NCI-H345 treated with DMSO at 0.1 percent for 48 hours (cell line): ENCODE results near the gene CFAP410.

ENCODE experiments used
- DNase-seq: peaks from one replicate; lab custom pipeline; 2025; ENCODE audit not compliant: unreplicated experiment; lab: John Stamatoyannopoulos, UW

The CFAP410 gene

DNA sequence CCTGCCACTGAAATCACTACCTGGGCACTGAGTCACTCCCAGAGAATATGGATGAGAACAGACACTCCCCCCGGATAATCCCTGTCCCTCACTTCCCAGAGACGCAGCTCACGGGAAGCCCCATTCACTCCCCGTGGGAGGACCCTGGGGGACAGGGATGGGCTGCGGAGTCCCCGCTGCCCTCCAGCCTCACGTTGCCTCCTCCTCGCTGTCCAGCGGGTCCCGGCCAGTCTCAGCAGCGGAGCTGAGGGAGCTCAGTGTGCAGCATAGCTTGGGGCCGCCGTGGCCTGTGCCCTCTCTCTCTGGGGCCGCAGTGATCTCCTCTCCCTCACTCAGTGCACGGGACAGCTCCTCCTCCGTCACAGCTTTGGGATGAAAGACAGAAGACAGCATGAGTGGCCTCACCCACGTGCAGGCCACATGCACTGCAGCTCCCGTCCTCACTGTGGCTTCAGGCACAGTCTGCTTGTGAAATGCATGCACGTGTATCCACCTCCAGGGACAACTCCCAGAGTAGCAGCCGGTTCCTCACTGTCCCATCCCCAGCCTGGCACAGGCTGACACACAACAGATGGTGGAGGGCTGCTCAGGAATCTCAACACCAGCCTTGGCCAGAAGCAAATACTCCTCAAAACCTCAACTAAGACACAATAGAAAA lies 7.4 kb downstream of the CFAP410 start:
- DNase-seq: no peak

DNA sequence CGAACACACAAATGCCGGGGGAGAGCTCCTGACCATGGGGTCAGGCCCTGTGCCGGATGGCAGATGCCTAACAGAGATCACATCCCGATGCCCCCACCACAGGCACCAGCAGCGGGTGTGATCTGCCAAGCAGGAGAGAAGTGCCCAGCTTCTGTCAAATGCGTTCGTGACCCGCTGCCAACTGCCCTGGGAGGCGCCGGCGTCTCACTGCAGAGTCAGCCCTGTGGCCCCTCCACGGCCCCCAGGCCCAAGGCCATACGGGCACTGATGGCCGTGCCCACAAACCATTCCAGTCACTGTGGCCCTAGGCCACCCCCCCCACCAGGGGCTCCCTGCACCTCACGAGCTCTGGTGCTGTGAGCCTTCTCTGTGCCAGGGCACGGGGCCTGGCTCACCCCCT lies 8.0 kb downstream of the CFAP410 start:
- no peak for DNase-seq

DNA sequence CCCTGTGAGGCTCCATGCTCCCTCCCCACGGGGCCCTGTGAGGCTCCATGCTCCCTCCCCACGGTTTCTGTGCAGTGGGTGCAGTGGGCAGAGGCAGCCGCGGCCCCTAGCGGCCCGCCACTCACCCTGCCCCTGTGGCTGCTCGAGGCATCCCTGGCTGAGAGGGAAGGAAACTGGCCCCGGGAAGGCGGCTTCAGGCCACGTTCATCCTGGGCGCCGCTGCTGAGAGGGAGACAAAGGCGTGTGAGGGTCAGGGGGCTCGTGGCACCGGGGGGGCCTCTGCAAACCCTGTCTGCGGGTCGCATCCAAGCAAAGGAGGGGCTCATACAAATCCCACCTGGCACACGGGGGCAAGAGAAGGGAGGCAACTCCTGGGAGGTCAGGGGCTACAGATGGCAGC lies 8.5 kb downstream of the CFAP410 start:
- DNase-seq: no peak

DNA sequence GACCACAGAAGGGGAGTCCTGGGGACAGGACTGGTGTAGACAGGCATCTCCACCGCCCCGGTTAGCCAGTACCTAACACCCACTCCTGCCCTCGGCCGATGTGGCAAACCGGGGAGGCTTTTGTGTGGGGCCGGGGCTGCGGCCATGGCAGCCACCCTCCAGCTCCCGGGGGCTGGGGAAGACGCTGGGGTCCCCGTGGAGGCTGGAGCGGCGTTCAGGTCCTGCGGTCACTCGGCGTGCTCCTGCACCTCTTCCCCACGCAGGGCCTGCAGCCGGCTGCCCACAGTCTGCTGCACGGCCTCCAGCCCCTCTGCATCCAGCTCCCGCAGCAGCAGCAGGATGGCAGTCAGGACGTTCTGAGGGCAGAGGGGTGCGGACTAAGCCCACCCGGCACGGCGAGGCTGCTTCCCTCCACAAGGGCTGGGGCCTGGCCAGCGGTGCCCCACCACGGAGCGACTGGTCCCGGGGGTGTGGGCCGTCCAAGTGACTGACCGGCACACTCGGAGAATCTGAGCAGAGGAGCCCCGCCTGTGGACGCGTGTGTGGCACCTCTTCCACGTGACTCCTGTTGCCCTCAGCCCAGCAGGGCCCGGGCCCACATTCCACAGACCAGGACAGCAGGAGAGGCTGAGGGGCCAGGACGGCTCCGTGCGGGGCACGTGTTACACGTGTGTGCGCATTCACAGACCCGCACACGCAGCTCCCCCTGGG lies 9.1 kb downstream of the CFAP410 start:
- no peak for DNase-seq

DNA sequence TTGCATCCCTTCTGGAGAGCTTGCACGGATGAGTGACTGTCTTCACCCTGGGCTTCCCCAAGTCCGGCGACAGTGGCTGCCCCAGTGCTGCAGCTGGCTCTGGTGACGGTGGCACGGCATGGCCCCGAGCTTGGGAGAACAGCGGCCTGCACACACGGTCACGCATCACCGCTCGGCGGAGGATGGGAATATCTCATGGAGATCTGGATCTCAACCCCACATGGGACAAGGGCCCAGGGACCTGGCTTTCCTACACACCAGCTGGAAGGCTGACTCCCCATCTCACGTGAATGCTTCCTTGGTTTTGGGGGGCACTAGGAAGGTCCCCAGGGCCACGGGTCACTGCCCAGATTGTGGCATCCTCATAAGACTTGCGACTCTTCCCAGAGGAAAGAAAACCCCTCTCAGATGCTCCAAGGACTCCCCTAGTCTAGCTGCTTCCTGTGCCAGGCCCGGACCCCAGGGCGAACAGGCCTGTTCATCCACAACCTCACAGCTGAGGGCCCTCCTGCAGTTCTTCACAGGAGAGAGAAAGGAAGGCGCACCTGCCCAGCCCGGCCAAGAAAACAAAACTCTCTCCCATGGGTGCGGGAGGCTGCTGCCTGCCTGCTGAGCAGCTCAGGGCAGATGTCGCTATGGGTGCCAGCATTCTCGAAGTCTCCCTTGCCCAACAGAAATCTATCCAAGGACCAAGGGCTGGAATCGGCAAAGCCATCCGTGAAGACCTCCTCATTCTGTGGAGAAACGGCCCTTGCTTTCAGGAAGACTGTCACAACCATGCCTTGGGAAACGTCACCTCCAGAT lies 9.9 kb downstream of the CFAP410 start:
- peak; percentile 76 for DNase-seq

DNA sequence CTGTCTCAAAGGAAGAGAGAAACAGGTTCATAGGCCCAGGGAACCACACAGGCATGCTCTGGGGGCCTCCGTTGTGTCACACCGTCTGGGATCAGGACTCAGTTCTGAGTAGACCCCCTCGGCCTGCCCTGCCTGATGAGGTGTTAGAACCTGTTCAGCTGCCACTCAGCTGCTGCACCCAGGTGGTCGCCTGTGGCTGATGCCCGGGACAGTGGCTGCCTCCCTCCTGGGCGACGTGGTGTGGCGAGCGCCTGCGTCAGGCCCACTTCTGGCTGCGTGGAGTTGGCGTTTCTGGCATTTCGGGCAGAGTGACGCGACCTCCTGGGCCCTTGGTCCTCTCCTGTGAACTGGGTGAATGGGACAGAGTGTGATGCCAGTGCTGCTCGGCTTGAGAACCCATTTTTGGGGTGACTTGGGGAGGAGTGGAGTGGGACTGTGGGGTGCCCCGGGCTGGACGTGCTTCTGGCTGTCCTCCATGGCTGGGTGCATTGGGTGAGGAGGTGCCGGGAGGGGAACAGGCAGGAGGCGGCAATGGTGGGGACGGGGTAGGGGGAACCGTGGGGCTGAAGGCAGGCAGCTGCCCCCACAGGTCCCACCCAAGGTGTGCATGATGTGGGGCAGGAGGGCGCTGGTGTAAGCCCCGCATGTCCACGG lies 10.8 kb downstream of the CFAP410 start:
- DNase-seq: no peak

DNA sequence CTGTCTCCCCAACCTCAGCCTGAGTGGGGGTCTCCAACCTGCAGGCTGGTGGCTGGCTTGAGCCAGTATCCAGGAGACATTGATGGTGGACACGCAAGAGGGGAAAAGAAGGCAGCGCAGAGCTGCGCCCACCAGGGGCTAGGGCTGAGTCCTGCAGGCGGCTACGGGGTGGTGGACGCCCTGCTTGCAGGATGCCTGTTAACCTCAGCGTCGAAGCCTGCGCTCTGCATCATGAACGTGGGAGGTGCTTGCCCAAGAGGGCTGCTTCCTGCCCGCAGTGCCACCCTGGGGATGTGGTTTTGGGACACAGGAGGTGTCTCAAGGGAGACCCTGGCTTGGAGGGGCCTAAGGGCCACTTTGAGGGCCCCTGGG lies 11.6 kb downstream of the CFAP410 start:
- no peak for DNase-seq

DNA sequence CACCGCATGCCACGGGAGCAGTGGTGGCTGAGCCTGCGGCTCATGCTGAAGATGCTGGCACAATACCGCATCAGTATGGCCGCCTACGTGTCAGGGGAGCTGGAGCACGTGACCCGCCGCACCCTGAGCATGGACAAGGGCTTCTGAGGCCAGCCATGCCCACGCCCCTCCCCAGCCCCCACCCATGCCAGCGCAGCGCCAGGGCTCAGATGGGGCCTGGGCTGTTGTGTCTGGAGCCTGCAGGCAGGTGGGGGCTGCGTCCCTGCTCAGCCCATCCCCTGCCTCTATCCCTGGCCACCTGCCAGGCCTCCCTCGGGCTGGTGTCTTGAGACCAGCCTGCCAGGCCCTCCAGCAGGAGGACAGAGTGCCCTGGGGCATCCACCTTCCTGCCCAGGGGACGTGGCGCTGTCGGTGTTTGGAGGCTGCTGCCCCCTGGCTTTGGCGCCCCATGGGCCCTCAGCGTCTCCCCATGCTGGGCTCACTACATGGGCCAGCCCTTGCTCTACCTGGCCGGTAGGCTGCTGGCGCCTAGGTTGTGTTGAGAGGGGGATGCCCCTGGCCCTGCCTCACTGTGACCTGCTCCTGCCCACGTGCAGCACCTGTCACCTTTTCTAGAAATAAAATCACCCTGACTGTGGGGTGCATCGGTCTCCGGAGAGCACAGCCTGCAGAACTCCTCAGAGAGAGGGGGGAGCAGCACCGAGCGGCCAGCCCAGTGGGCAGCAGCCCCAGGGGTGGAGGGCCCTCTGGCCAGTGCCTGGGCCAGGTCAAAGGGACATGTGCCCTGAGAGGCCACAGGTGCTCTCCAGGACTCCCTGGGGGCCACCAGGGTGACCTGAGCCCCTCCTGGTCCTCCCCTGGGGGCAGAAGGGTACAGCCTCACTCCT lies 12.2 kb downstream of the CFAP410 start:
- no peak for DNase-seq

DNA sequence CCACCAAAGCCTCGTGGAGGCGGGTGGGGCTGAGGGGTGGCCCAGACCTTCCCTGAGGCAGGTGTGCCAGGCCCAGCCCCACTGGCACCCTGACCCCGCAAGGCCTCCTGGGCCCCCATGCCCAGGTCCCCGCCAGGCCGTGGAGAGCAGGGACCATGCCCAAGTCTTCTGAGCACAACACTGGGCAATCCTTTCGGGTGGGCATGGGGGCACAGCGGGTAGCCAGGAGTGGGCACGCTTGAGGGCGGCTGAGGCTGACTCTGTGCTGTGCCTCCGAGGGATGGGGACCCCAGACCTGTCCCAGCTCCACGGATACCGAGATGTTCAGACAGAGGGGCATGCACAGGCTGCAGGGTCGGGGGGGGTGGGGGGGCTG lies 12.9 kb downstream of the CFAP410 start:
- DNase-seq: no peak

DNA sequence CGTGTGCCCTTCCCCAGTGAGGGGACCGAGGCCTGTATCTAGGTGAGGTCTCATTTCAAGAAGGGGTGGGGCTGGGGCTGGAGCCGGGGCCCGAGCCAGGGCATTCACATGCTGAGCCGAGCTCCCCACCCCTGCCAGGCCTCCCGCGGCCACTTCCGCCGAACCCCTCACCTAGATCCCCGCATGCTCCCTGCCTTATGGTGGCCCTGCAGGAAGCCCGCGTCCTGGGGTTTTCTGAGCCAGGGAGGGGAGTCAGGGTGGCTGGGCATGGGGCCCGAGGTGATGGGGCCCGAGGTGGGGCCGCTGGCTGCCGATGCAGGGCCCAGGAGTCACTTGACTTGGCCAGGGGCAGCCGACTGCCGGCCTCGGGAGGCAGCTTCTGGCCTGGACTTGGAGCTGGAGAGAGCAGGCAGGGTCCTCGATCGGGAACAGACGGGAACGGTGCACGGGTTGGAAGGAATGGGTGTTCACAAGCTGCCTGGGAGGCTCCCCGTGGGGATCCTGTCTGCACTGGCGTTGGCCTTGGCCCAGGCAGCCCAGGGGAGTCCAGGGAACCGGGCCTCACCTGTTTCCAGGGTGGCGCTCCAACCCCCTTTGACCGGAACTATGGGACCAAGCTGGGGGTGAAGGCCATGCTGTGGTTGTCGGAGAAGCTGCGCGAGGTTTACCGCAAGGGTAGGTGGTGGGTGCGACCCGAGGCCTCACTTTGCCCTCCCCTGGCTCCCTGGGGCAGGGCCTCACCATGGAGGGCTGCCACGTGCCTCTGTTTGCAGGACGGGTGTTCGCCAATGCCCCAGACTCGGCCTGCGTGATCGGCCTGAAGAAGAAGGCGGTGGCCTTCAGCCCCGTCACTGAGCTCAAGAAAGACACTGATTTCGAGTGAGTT lies 13.6 kb downstream of the CFAP410 start:
- DNase-seq: no peak

DNA sequence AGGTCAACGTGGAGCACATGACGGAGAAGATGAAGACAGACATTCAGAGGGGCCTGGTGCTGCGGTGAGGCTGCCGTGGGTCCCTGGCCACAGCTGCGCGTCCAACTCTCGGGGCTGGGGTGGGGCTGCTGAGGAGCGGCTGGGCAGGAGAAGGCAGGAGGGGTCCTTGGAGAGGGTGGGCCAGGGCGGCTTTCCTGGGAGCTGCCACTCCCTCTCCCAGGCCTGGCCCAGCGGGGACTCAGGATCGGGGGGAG lies 14.4 kb downstream of the CFAP410 start:
- DNase-seq: no peak

DNA sequence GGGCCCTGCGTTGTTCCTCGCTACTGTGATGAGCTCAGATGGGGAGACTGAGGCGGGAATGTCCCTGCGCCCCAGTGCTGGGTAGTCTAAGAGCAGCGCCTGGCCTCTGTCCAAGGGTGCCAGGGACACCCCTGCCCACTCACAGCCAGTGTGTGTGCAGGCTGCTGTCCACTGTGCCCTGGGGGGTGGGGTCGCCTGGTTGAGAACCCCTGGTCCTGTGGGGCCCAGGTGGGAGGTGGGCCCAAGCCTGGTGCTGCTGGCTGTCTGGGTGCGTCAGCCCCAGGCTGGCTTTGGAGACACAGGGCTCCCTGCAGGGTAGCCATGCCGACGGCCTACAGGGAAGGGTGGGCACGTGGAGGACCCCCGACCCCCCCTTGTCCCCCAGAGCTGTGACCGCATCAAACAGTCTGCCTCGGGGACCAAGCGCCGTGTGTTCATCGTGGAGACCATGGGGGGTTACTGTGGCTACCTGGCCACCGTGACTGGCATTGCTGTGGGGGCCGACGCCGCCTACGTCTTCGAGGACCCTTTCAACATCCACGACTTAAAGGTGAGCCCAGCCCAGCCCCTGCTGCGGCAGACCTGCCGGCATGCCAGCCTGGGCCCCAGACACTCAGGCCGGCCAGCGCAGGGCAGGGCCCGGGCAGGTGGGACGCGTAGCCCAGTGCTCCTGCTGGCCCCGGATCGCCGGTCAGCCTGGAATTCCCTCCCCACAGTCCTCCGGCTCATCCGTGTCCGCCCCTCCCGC lies 14.9 kb downstream of the CFAP410 start:
- no peak for DNase-seq

DNA sequence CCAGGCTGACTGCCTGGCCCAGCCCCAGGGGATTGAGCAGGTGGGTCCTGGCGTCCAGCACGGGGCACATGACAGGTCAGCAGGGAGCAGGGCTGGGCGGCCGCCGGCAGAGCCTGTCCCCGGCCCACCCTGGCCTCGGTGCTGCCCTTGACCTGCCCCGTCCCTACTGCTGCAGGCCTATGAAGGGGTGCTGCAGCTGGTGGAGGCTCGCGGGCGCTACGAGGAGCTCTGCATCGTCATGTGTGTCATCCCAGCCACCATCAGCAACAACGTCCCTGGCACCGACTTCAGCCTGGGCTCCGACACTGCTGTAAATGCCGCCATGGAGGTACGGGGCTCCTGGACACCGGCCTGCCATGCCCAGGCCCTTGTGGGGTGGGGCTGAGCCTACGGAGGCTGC lies 15.6 kb downstream of the CFAP410 start:
- DNase-seq: no peak

DNA sequence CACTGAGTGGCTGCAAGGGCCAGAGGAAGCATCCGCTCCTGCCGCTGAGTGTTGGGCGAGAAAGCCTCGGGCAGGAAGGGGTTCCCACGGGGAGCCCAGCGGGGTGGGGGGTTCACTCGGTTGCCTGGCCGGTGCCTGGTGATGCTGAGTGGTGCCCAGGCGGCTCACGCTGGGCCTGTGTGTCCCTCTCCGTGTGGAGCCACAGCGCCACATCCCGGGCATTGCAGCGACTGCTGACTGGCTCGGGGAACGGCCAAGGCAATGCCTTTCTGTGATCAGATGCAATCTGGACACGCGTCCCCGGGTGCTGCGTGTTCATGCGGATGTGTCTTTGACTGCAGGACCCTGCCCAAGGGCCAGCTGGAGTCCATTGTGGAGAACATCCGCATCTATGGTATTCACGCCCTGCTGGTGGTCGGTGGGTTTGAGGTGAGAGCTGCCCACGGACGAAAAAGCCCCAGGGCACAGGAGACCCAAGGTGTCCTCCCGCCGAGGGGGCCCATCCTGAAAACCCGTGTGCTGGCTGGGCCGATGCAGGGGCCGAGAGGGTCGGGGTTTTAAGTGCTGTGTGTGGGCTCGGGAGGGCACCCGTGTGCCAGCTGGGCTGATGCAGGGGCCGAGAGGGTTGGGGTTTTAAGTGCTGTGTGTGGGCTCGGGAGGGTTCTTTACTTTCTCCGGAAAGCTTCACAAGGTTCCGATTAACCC lies 16.4 kb downstream of the CFAP410 start:
- DNase-seq: no peak

DNA sequence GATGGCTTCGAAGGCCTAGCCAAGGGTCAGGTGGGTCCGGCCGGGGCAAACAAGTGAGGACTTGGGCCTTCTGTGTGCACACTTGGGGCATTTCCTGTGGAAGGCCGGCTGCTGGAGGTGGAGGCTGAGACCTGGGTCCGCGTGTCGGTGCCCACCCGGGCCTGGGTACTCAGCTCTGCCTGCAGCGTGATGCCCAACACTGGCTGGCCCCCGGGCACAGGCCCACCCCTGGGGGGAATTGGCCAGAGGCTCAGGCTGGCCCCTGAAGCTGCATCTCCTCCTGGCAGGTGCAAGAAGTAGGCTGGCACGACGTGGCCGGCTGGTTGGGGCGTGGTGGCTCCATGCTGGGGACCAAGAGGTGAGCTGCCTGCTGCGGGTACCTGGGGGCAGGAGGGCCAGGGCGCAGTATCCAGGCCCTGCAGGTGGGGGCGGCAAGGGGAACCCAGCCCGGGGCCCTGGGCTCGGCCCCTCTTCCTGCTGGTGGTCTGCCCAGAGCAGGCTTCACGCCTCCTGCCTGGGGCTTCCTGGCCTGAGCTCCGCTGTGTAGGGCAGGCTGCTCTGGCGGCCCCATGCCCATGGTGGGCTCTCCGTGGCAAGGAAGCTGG lies 17.2 kb downstream of the CFAP410 start:
- DNase-seq: no peak

DNA sequence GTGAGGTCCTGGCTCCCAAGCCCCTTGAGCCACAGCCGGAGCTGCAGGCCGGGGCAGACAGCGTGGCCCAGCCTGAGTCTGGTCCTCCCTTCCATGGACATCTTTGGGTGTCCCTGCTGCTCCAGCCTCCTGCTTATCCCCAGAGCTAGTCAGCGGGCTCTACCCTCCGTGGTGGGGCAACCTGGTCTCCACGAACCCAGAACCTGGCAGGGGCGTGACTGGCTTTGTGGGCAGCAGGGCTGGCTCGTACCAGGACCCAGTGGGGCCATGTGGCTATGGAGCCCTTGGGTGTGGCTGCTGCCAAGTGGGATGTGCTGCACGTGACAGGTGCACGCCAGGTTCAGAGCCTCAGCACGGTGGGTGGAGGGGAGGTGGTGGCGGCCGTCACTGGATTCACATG lies 18.3 kb downstream of the CFAP410 start:
- no peak for DNase-seq

DNA sequence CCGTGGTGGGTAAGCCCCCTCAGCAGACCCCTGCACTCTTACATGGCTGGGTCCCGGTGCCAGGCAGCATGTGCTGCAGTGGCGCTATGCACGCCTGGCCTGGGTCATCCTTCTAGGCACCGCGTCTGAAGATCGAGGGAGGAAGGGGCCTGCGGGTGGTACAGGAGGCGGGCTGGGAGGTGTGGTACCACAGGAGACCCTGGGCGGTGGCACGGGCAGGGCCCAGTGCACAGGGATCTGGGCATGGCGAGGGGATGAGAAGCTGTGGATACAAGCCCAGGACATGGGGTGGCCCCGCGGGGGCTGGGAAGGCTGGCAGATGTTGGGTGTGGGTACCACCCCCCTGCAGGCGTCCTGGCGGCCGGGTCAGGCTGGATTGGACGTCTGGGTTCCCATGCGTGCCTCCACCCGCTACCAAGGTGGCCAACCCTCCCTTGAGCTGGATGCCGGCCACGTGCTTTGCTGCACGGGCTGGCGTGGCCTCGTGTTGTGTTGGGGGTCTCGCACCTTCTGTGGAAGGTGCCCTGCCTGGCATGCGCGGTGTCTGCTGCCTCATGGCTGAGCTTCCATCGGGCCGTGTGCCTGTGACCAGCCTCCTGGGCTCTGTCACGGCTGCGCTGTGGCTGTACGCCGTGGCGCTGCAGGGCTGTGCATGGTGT lies 19.7 kb downstream of the CFAP410 start:
- DNase-seq: no peak
